WTC11 (cell line): Measurements from ENCODE around the gene DPP10. TPM values are rescaled to one million over a fixed set of nuclear protein-coding genes. Genes with fewer than 3 reads are reported as not detected.

Source experiments
- ATAC-seq: fragments of 200-7000 bp; cut with Tn5 transposase; 2 replicates; pipeline ENCODE4 v1.10.0; 2021; ENCODE audit warnings: mild to moderate bottlenecking, moderate library complexity
- CTCF ChIA-PET: fragments of 300-600 bp; sonication (Branson Sonifier 250); formaldehyde crosslinking; loops from one replicate; lab custom pipeline; 2021; ENCODE audit warnings: antibody characterized with exemption; lab: Charles Lee
- POLR2A ChIA-PET: fragments of 350-600 bp; sonication (Branson Sonifier 250); formaldehyde crosslinking; loops from one replicate; lab custom pipeline; 2021; ENCODE audit warnings: antibody characterized with exemption; lab: Charles Lee
- DNase-seq: peaks from one replicate; pipeline ENCODE4 v3.0.0; 2021; ENCODE audit warnings: low spot score
- H3K27ac Mint-ChIP-seq: 2 replicates; pipeline ENCODE4 v1.8.0; 2021; ENCODE audit warnings: mixed read lengths
- H3K27me3 Mint-ChIP-seq: 2 replicates; pipeline ENCODE4 v1.8.0; 2021; ENCODE audit warnings: low read depth, mild to moderate bottlenecking, moderate library complexity, mixed read lengths
- H3K36me3 Mint-ChIP-seq: 2 replicates; pipeline ENCODE4 v1.8.0; 2021; ENCODE audit warnings: mixed read lengths
- H3K4me1 Mint-ChIP-seq: 2 replicates; pipeline ENCODE4 v1.8.0; 2022; ENCODE audit warnings: mixed read lengths
- H3K4me3 Mint-ChIP-seq: 2 replicates; pipeline ENCODE4 v1.8.0; 2021; ENCODE audit warnings: mild to moderate bottlenecking, moderate library complexity, mixed read lengths
- H3K9me3 Mint-ChIP-seq: 2 replicates; pipeline ENCODE4 v1.8.0; 2021; ENCODE audit warnings: mixed read lengths
- ATF6 ChIP-seq: sonication (generic); formaldehyde crosslinking; IDR thresholded peaks from 2 replicates; pipeline ENCODE4 v1.8.1; 2023; ENCODE audit warnings: mild to moderate bottlenecking, missing genetic modification reagents
- E2F4 ChIP-seq: sonication (generic); formaldehyde crosslinking; IDR thresholded peaks from 2 replicates; pipeline ENCODE4 v1.8.1; 2022; ENCODE audit warnings: low read depth, mild to moderate bottlenecking, moderate library complexity, missing genetic modification reagents, borderline replicate concordance
- ELF4 ChIP-seq: sonication (generic); formaldehyde crosslinking; IDR thresholded peaks from 2 replicates; pipeline ENCODE4 v1.8.1; 2022; ENCODE audit warnings: low read depth, mild to moderate bottlenecking, moderate library complexity, missing genetic modification reagents
- ERG ChIP-seq: fragments of 250-450 bp; sonication (Bioruptor Pico); IDR thresholded peaks from 2 replicates; pipeline ENCODE4 v1.8.0; 2021; ENCODE audit warnings: mild to moderate bottlenecking
- ESRRA ChIP-seq: sonication (generic); formaldehyde crosslinking; IDR thresholded peaks from 2 replicates; pipeline ENCODE4 v1.8.1; 2022; ENCODE audit warnings: mild to moderate bottlenecking, missing genetic modification reagents, borderline replicate concordance
- FOXP1 ChIP-seq: sonication (generic); formaldehyde crosslinking; IDR thresholded peaks from 2 replicates; pipeline ENCODE4 v1.8.0; 2022; ENCODE audit warnings: missing genetic modification reagents, mild to moderate bottlenecking, moderate library complexity, borderline replicate concordance
- FOXP4 ChIP-seq: sonication (generic); formaldehyde crosslinking; IDR thresholded peaks from 2 replicates; pipeline ENCODE4 v1.8.0; 2022; ENCODE audit warnings: mild to moderate bottlenecking, missing genetic modification reagents
- MXD4 ChIP-seq: fragments of 250-450 bp; sonication (Bioruptor Pico); IDR thresholded peaks from 2 replicates; pipeline ENCODE4 v1.8.0; 2021; ENCODE audit warnings: mild to moderate bottlenecking, moderate library complexity, borderline replicate concordance
- NFATC4 ChIP-seq: fragments of 250-450 bp; sonication (Bioruptor Pico); IDR thresholded peaks from 2 replicates; pipeline ENCODE4 v1.9.0; 2021; ENCODE audit warnings: mild to moderate bottlenecking
- OVOL2 ChIP-seq: fragments of 250-450 bp; sonication (Bioruptor Pico); IDR thresholded peaks from 2 replicates; pipeline ENCODE4 v1.9.0; 2021; ENCODE audit warnings: mild to moderate bottlenecking, borderline replicate concordance
- PRDM15 ChIP-seq: sonication (generic); formaldehyde crosslinking; IDR thresholded peaks from 2 replicates; pipeline ENCODE4 v1.8.0; 2022; ENCODE audit warnings: missing genetic modification reagents
- RORB ChIP-seq: fragments of 250-450 bp; sonication (Bioruptor Pico); IDR thresholded peaks from 2 replicates; pipeline ENCODE4 v1.9.0; 2021; ENCODE audit warnings: mild to moderate bottlenecking
- SMAD3 ChIP-seq: sonication (generic); formaldehyde crosslinking; IDR thresholded peaks from 2 replicates; pipeline ENCODE4 v1.8.0; 2022; ENCODE audit warnings: missing genetic modification reagents, mild to moderate bottlenecking, borderline replicate concordance
- SP1 ChIP-seq: sonication (generic); formaldehyde crosslinking; conservative IDR thresholded peaks from 2 replicates; pipeline ENCODE4 v1.8.1; 2022; ENCODE audit warnings: missing genetic modification reagents
- USF1 ChIP-seq: sonication (generic); formaldehyde crosslinking; IDR thresholded peaks from 2 replicates; pipeline ENCODE4 v1.8.0; 2022; ENCODE audit warnings: mild to moderate bottlenecking, missing genetic modification reagents
- ZBTB21 ChIP-seq: sonication (generic); formaldehyde crosslinking; IDR thresholded peaks from 2 replicates; pipeline ENCODE4 v1.8.1; 2023; ENCODE audit warnings: mild to moderate bottlenecking, missing genetic modification reagents, borderline replicate concordance
- ZMAT4 ChIP-seq: fragments of 250-450 bp; sonication (Bioruptor Pico); IDR thresholded peaks from 2 replicates; pipeline ENCODE4 v1.9.0; 2021; ENCODE audit warnings: mild to moderate bottlenecking
- ZNF138 ChIP-seq: sonication (generic); formaldehyde crosslinking; conservative IDR thresholded peaks from 2 replicates; pipeline ENCODE4 v1.8.1; 2022; ENCODE audit warnings: mild to moderate bottlenecking, moderate library complexity, missing genetic modification reagents
- ZNF232 ChIP-seq: sonication (generic); formaldehyde crosslinking; IDR thresholded peaks from 2 replicates; pipeline ENCODE4 v1.8.0; 2022; ENCODE audit warnings: mild to moderate bottlenecking, missing genetic modification reagents
- ZNF425 ChIP-seq: fragments of 250-450 bp; sonication (Bioruptor Pico); conservative IDR thresholded peaks from 2 replicates; pipeline ENCODE4 v1.9.0; 2021; ENCODE audit warnings: mild to moderate bottlenecking
- total RNA-seq: library from RNA; stranded (reverse); gene quantifications from 3 replicates; pipeline ENCODE4 v1.2.3, GENCODE V29; 2021

DPP10 gene
- total RNA-seq, 1 experiment from 2014 or later = 4.0 TPM

GRCh38 chr2:114688241-114688640 is 245.8 kb downstream of the DPP10 start (continued):
- TF ChIP-seq ERG (CRISPR knock-in tag) (no peak), FOXP4 (CRISPR knock-in tag) (no peak), ZMAT4 (no peak), ZNF138 (CRISPR knock-in tag) (no peak), ELF4 (no peak)

- no peak for DNase-seq
- ChIA-PET POLR2A (no interaction called here), CTCF (no interaction called here)
- 0 out of 2 replicates have a peak overlapping the region, but pooled peaks have one; percentile 50 for H3K27ac Mint-ChIP-seq
- no peaks in the 10 kb centered on the region; the same call in 1 of the 2 replicates for H3K27me3 Mint-ChIP-seq
- no peak overlapping the region for H3K4me3 Mint-ChIP-seq
- no peak for TF ChIP-seq OVOL2 (CRISPR knock-in tag)
- TF ChIP-seq NFATC4 (CRISPR knock-in tag) = no peak
- no peak for TF ChIP-seq MXD4
- no peak for TF ChIP-seq SMAD3 (CRISPR knock-in tag)
- TF ChIP-seq RORB (CRISPR knock-in tag) = no peak
- TF ChIP-seq E2F4 (CRISPR knock-in tag) = no peak
- H3K9me3 Mint-ChIP-seq = peaks cover 37% of the 10 kb centered on the region
- peaks cover 16% of the 10 kb centered on the region for H3K4me1 Mint-ChIP-seq
- ATAC-seq = no peak
- peaks cover 30% of the 10 kb centered on the region for H3K36me3 Mint-ChIP-seq
These were observed 256.1 kb downstream of the DPP10 start for GRCh38 chr2:114698520-114698919.

GRCh38 chr2:114699423-114699944 is 257.0 kb downstream of the DPP10 start:
- H3K27me3 Mint-ChIP-seq = no peaks in the 10 kb centered on the region; the same call in 1 of the 2 replicates
- no peak for TF ChIP-seq ZNF232
- no peak for TF ChIP-seq USF1 (CRISPR knock-in tag)
- TF ChIP-seq ESRRA (CRISPR knock-in tag) = no peak
- no peak for TF ChIP-seq SP1
- TF ChIP-seq PRDM15 = no peak
- no peak for TF ChIP-seq ATF6 (CRISPR knock-in tag)
- no peak for TF ChIP-seq ZNF425 (CRISPR knock-in tag)
- no peak for TF ChIP-seq FOXP1
- TF ChIP-seq ZBTB21 (CRISPR knock-in tag) = no peak
- TF ChIP-seq, all 79 proteins: peak for 0
- ChIA-PET CTCF (no interaction called here), POLR2A (no interaction called here)
- H3K27ac Mint-ChIP-seq = no peak overlapping the region
- H3K4me1 Mint-ChIP-seq = peaks cover 16% of the 10 kb centered on the region
- no peak overlapping the region for H3K4me3 Mint-ChIP-seq
- peaks cover 33% of the 10 kb centered on the region for H3K36me3 Mint-ChIP-seq
- ATAC-seq (no peak), DNase-seq (no peak)
- peaks cover 39% of the 10 kb centered on the region for H3K9me3 Mint-ChIP-seq
